GM08714 (cell line): ENCODE data around the gene SH2B3.

Experiments
- H3K4me3 ChIP-seq: fragments of 200-500 bp; sonication (Bioruptor generic); 2 replicates; pipeline ENCODE4 v1.5.1; 2014; ENCODE audit warnings: mild to moderate bottlenecking, low read length, inconsistent platforms
- ZNF274 ChIP-seq: IDR thresholded peaks from 2 replicates; pipeline ENCODE4 v1.6.1; 2012; ENCODE audit warnings: mild to moderate bottlenecking, low read depth, low read length

Gene SH2B3

GRCh38 chr12:111494676-111495075 is 89.0 kb downstream of the SH2B3 start:
- no peak overlapping the region for H3K4me3 ChIP-seq
- TF ChIP-seq ZNF274: no peak
